Measurements from ENCODE around the gene TARS3.
"Not testable (repeated sequence)": the region's sequence is repeated elsewhere in the genome, so short reads cannot be mapped to it uniquely, and the experiment has no call there.

TARS3 gene

GRCh38 chr15:101723874-101724674 is at the start of gene TARS3:
TARS3 (minus strand) TSS chr15:101724473; CDS start chr15:101724387, 86 bp downstream.
- H3K27me3 ChIP-seq (ENCODE audit: control insufficient read depth, insufficient read depth, low read length), result no peaks in the 10 kb centered on the region
- peaks cover under 1% of the 10 kb centered on the region; the same call in 1 of the 2 replicates for H3K36me3 ChIP-seq (ENCODE audit: control insufficient read depth, insufficient read depth, low read length)
- WGBS (ENCODE audit: insufficient coverage, insufficient read length), result no CpG with 5 or more reads among the region's 93 CpGs
- H3K4me1 ChIP-seq (ENCODE audit: control insufficient read depth, insufficient read depth, low read length), result no peaks in the 10 kb centered on the region
- H3K4me3 ChIP-seq (ENCODE audit: low read length), result peak within 1 kb of the TSS; percentile 69; the same call in 1 of the 2 replicates
- no peak within 1 kb of the TSS for H3K27ac ChIP-seq (ENCODE audit: low read length)
- peak; percentile 52 for DNase-seq (ENCODE audit: low read depth, low spot score)
- H3K9me3 ChIP-seq (ENCODE audit: control insufficient read depth, insufficient read depth, low read length), result no peaks in the 10 kb centered on the region

- Histone ChIP-seq H3K9me3 (ENCODE audit: control insufficient read depth, insufficient read depth, low read length) (no peaks in the 10 kb centered on the region), H3K4me1 (ENCODE audit: control insufficient read depth, insufficient read depth, low read length) (no peaks in the 10 kb centered on the region), H3K27ac (ENCODE audit: low read length) (no peak overlapping the region), H3K27me3 (ENCODE audit: control insufficient read depth, insufficient read depth, low read length) (no peaks in the 10 kb centered on the region), H3K36me3 (ENCODE audit: control insufficient read depth, insufficient read depth, low read length) (no peaks in the 10 kb centered on the region), H3K4me3 (ENCODE audit: low read length) (no peak overlapping the region)
- WGBS (ENCODE audit: insufficient coverage, insufficient read length), result no CpG with 5 or more reads among the region's 7 CpGs
- no peak for DNase-seq (ENCODE audit: low read depth, low spot score)
Observed at GRCh38 chr15:101773496-101774100, 49.3 kb upstream of the TARS3 start.

GRCh38 chr15:101772921-101773320 is 48.6 kb upstream of the TARS3 start:
- H3K4me3 ChIP-seq (ENCODE audit: low read length), result no peak overlapping the region
- WGBS (ENCODE audit: insufficient coverage, insufficient read length), result no CpG with 5 or more reads among the region's 8 CpGs

GRCh38 chr15:101767083-101767640 is 42.9 kb upstream of the TARS3 start:
- H3K27ac ChIP-seq (ENCODE audit: low read length); H3K36me3 ChIP-seq (ENCODE audit: control insufficient read depth, insufficient read depth, low read length); H3K9me3 ChIP-seq (ENCODE audit: control insufficient read depth, insufficient read depth, low read length); H3K4me1 ChIP-seq (ENCODE audit: control insufficient read depth, insufficient read depth, low read length); H3K4me3 ChIP-seq (ENCODE audit: low read length); H3K27me3 ChIP-seq (ENCODE audit: control insufficient read depth, insufficient read depth, low read length); DNase-seq (ENCODE audit: low read depth, low spot score): not testable (repeated sequence)
- no CpG with 5 or more reads among the region's 11 CpGs for WGBS (ENCODE audit: insufficient coverage, insufficient read length)

More at GRCh38 chr15:101772921-101773320, 48.6 kb upstream of the TARS3 start:
- H3K27me3 ChIP-seq (ENCODE audit: control insufficient read depth, insufficient read depth, low read length), result no peaks in the 10 kb centered on the region
- no peaks in the 10 kb centered on the region for H3K36me3 ChIP-seq (ENCODE audit: control insufficient read depth, insufficient read depth, low read length)
- no peaks in the 10 kb centered on the region for H3K9me3 ChIP-seq (ENCODE audit: control insufficient read depth, insufficient read depth, low read length)
- DNase-seq (ENCODE audit: low read depth, low spot score), result no peak
- no peaks in the 10 kb centered on the region for H3K4me1 ChIP-seq (ENCODE audit: control insufficient read depth, insufficient read depth, low read length)
- no peak overlapping the region for H3K27ac ChIP-seq (ENCODE audit: low read length)

GRCh38 chr15:101765772-101766456 is 41.6 kb upstream of the TARS3 start:
- no CpG with 5 or more reads among the region's 15 CpGs for WGBS (ENCODE audit: insufficient coverage, insufficient read length)
- H3K4me1 ChIP-seq (ENCODE audit: control insufficient read depth, insufficient read depth, low read length), result no peaks in the 10 kb centered on the region
- no peak for DNase-seq (ENCODE audit: low read depth, low spot score)
- no peaks in the 10 kb centered on the region for H3K27me3 ChIP-seq (ENCODE audit: control insufficient read depth, insufficient read depth, low read length)
- H3K27ac ChIP-seq (ENCODE audit: low read length), result no peak overlapping the region
- H3K9me3 ChIP-seq (ENCODE audit: control insufficient read depth, insufficient read depth, low read length), result no peaks in the 10 kb centered on the region
- no peaks in the 10 kb centered on the region for H3K36me3 ChIP-seq (ENCODE audit: control insufficient read depth, insufficient read depth, low read length)
- no peak overlapping the region for H3K4me3 ChIP-seq (ENCODE audit: low read length)

GRCh38 chr15:101765340-101765671 is 41.0 kb upstream of the TARS3 start:
- WGBS (ENCODE audit: insufficient coverage, insufficient read length), result no CpG with 5 or more reads among the region's 7 CpGs
- H3K27me3 ChIP-seq (ENCODE audit: control insufficient read depth, insufficient read depth, low read length); H3K9me3 ChIP-seq (ENCODE audit: control insufficient read depth, insufficient read depth, low read length): not testable (repeated sequence)

GRCh38 chr15:101764669-101765339 is 40.5 kb upstream of the TARS3 start:
- H3K27ac ChIP-seq (ENCODE audit: low read length); H3K9me3 ChIP-seq (ENCODE audit: control insufficient read depth, insufficient read depth, low read length); DNase-seq (ENCODE audit: low read depth, low spot score); H3K4me1 ChIP-seq (ENCODE audit: control insufficient read depth, insufficient read depth, low read length); H3K4me3 ChIP-seq (ENCODE audit: low read length); H3K27me3 ChIP-seq (ENCODE audit: control insufficient read depth, insufficient read depth, low read length); H3K36me3 ChIP-seq (ENCODE audit: control insufficient read depth, insufficient read depth, low read length): not testable (repeated sequence)
- no CpG with 5 or more reads among the region's 23 CpGs for WGBS (ENCODE audit: insufficient coverage, insufficient read length)

More at GRCh38 chr15:101765340-101765671, 41.0 kb upstream of the TARS3 start:
- H3K4me3 ChIP-seq (ENCODE audit: low read length); H3K4me1 ChIP-seq (ENCODE audit: control insufficient read depth, insufficient read depth, low read length); H3K27ac ChIP-seq (ENCODE audit: low read length); H3K36me3 ChIP-seq (ENCODE audit: control insufficient read depth, insufficient read depth, low read length); DNase-seq (ENCODE audit: low read depth, low spot score): not testable (repeated sequence)

- H3K27ac ChIP-seq (ENCODE audit: low read length); H3K4me3 ChIP-seq (ENCODE audit: low read length); H3K36me3 ChIP-seq (ENCODE audit: control insufficient read depth, insufficient read depth, low read length); H3K9me3 ChIP-seq (ENCODE audit: control insufficient read depth, insufficient read depth, low read length); H3K27me3 ChIP-seq (ENCODE audit: control insufficient read depth, insufficient read depth, low read length); DNase-seq (ENCODE audit: low read depth, low spot score); H3K4me1 ChIP-seq (ENCODE audit: control insufficient read depth, insufficient read depth, low read length): not testable (repeated sequence)
- WGBS (ENCODE audit: insufficient coverage, insufficient read length), result no CpG with 5 or more reads among the region's 18 CpGs
Observed at GRCh38 chr15:101746716-101747082, 22.4 kb upstream of the TARS3 start.

- H3K27me3 ChIP-seq (ENCODE audit: control insufficient read depth, insufficient read depth, low read length); DNase-seq (ENCODE audit: low read depth, low spot score); H3K4me1 ChIP-seq (ENCODE audit: control insufficient read depth, insufficient read depth, low read length); H3K27ac ChIP-seq (ENCODE audit: low read length); H3K36me3 ChIP-seq (ENCODE audit: control insufficient read depth, insufficient read depth, low read length); H3K4me3 ChIP-seq (ENCODE audit: low read length); H3K9me3 ChIP-seq (ENCODE audit: control insufficient read depth, insufficient read depth, low read length): not testable (repeated sequence)
- WGBS (ENCODE audit: insufficient coverage, insufficient read length), result no CpG with 5 or more reads among the region's 2 CpGs
Observed at GRCh38 chr15:101734837-101735236, 10.6 kb upstream of the TARS3 start.

- no peaks in the 10 kb centered on the region for H3K4me1 ChIP-seq (ENCODE audit: control insufficient read depth, insufficient read depth, low read length)
- H3K4me3 ChIP-seq (ENCODE audit: low read length), result no peak overlapping the region
- no peaks in the 10 kb centered on the region for H3K9me3 ChIP-seq (ENCODE audit: control insufficient read depth, insufficient read depth, low read length)
- no peaks in the 10 kb centered on the region for H3K36me3 ChIP-seq (ENCODE audit: control insufficient read depth, insufficient read depth, low read length)
- DNase-seq (ENCODE audit: low read depth, low spot score), result no peak
- H3K27ac ChIP-seq (ENCODE audit: low read length), result no peak overlapping the region
- no CpG with 5 or more reads among the region's 2 CpGs for WGBS (ENCODE audit: insufficient coverage, insufficient read length)
- H3K27me3 ChIP-seq (ENCODE audit: control insufficient read depth, insufficient read depth, low read length), result no peaks in the 10 kb centered on the region
Observed at GRCh38 chr15:101733545-101733944, 9.3 kb upstream of the TARS3 start.
